A673 (cell line): Measurements from ENCODE around the gene JARID2. TPM values are rescaled to one million over a fixed set of nuclear protein-coding genes. Genes with fewer than 3 reads are reported as not detected.

Experiments used
- BruUV-seq: library from RNA; stranded (reverse); fragments of 400-500 nt; replicated peaks from 2 replicates; lab custom pipeline; 2021; lab: Mats Ljungman, UMichigan
- CTCF ChIA-PET: fragments of 300-600 bp; sonication (Branson Sonifier 250); formaldehyde crosslinking; loops from one replicate; lab custom pipeline; 2022; ENCODE audit warnings: antibody characterized with exemption; lab: Charles Lee
- POLR2A ChIA-PET: fragments of 300-600 bp; sonication (Branson Sonifier 250); formaldehyde crosslinking; loops from one replicate; lab custom pipeline; 2022; ENCODE audit warnings: antibody characterized with exemption; ENCODE audit not compliant: low non-redundant PET; lab: Charles Lee
- DNase-seq: peaks from one replicate; pipeline ENCODE4 v3.0.0-alpha.2; 2015; ENCODE audit warnings: low spot score
- H3K27ac ChIP-seq: fragments of 200-600 bp; sonication (generic); 2 replicates; pipeline ENCODE4 v1.5.1; 2016; ENCODE audit warnings: mixed run types, low read depth, mild to moderate bottlenecking, mixed read lengths, antibody characterized with exemption, low read length; ENCODE audit not compliant: poor library complexity, severe bottlenecking
- H3K27me3 ChIP-seq: fragments of 200-600 bp; sonication (generic); replicated peaks from 2 replicates; pipeline ENCODE4 v1.6.1; 2017; ENCODE audit warnings: mixed run types, low read depth, mild to moderate bottlenecking, mixed read lengths, antibody characterized with exemption, low read length; ENCODE audit not compliant: insufficient read depth, poor library complexity
- H3K36me3 ChIP-seq: fragments of 200-600 bp; sonication (generic); 2 replicates; pipeline ENCODE4 v1.6.1; 2016; ENCODE audit warnings: mixed run types, mild to moderate bottlenecking, mixed read lengths, antibody characterized with exemption, low read length; ENCODE audit not compliant: insufficient read depth, poor library complexity, severe bottlenecking
- H3K4me1 ChIP-seq: fragments of 200-600 bp; sonication (generic); 2 replicates; pipeline ENCODE4 v1.6.1; 2017; ENCODE audit warnings: mixed run types, mild to moderate bottlenecking, mixed read lengths, antibody characterized with exemption, low read length; ENCODE audit not compliant: insufficient read depth, poor library complexity, severe bottlenecking
- H3K4me3 ChIP-seq: fragments of 200-600 bp; sonication (generic); 2 replicates; pipeline ENCODE4 v1.5.1; 2016; ENCODE audit warnings: low read depth, mixed run types, mild to moderate bottlenecking, mixed read lengths, low read length; ENCODE audit not compliant: poor library complexity, severe bottlenecking
- H3K9me3 ChIP-seq: fragments of 200-600 bp; sonication (generic); 2 replicates; pipeline ENCODE4 v1.6.1; 2016; ENCODE audit warnings: mixed run types, low read depth, mild to moderate bottlenecking, mixed read lengths, antibody characterized with exemption, low read length; ENCODE audit not compliant: poor library complexity, severe bottlenecking
- EZH2 ChIP-seq: fragments of 200-600 bp; sonication (generic); IDR thresholded peaks from 2 replicates; pipeline ENCODE4 v1.6.1; 2017; ENCODE audit warnings: borderline replicate concordance, low read depth, mild to moderate bottlenecking, mixed read lengths, antibody characterized with exemption, low read length; ENCODE audit not compliant: poor library complexity, severe bottlenecking
- intact Hi-C: fragments of 100-400 bp; cut with micrococcal nuclease; formaldehyde crosslinking; loops from one replicate; pipeline ENCODE4 v1.10.0; 2022; ENCODE audit not compliant: unreplicated experiment
- total RNA-seq: library from RNA; stranded (reverse); gene quantifications from 2 replicates; pipeline ENCODE4 v1.2.3, GENCODE V29; 2021
- TF ChIP-seq, protein P1 (sequence below): fragments of 300-800, 200-600 bp; sonication (generic); conservative IDR thresholded peaks from 2 replicates; pipeline ENCODE4 v1.5.1; 2017; ENCODE audit warnings: low read depth, mild to moderate bottlenecking, antibody characterized with exemption, low read length, moderate library complexity, mixed read lengths

Gene JARID2
- total RNA-seq, 1 experiment from 2014 or later = 29.4 TPM

DNA sequence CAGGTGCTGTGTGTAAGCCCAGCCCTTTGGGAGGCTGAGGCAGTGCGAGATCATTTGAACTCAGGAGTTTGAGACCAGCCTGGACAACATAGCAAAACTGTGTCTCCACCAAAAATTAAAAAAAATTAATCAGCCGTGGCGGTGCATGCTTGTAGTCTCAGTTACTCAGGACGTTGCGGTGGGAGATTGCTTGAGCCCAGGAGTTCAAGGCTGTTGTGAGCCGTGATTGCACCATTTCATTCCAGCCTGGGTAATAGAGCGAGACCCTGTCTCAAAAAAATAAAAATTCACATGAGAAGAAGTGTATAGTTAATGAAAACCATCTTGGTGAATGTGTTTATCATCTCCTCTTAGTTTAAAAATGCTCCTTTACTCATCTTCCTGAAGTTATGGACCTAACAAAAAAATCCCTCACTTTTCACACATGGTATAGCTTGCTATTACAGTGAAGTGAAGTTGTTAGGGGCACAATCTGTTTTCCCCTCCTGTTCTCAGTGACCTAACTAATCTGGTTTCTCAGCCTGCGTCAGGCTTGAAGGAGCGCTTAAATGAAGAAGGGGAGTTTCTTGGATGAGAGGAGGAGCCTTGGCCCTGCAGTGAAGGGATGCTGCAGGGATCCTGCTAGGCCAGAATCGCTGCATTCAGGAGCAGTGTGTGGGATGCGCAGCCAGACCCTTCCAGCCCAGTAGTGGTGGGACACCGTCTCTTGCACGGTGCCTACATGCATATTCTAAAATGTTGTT lies 45.3 kb downstream of the JARID2 start:
- H3K4me1 ChIP-seq = no peaks in the 10 kb centered on the region
- TF ChIP-seq EZH2 = no peak
- CTCF ChIA-PET = no interaction called here
- POLR2A ChIA-PET = no interaction called here
- H3K36me3 ChIP-seq = no peaks in the 10 kb centered on the region
- intact Hi-C loops = no loop called here
- no TSS peak for BruUV-seq
- H3K4me3 ChIP-seq = no peak overlapping the region
- no peaks in the 10 kb centered on the region for H3K27me3 ChIP-seq
- no peaks in the 10 kb centered on the region for H3K9me3 ChIP-seq
- DNase-seq = no peak
- H3K27ac ChIP-seq = no peak overlapping the region

DNA sequence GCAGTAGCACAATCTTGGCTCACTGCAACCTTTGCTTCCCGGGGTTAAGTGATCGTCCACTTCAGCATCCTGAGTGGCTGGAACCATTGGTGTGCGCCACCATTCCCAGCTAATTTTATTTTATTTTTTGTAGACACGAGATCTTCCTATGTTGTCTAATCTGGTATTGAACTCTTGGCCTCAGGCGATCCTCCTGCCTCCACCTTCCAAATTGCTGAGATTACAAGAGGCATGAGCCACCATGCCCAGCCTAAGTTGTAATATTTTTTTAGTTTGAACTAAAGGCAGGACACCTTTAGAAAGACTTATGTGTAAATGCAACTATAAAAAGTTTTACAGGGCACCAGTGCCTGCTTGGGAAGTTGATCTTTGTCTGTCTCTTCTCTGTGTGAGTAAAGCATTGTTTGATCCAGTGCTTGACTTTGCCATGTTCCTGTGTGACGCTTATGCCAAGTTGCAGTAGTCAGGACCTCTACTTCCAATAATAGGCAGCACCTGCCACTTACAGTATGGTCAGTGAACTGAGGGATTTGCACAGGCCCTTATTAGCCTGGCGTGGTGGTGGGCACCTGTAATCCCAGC lies 46.9 kb downstream of the JARID2 start:
- no TSS peak for BruUV-seq
- TF ChIP-seq, protein P1, sequence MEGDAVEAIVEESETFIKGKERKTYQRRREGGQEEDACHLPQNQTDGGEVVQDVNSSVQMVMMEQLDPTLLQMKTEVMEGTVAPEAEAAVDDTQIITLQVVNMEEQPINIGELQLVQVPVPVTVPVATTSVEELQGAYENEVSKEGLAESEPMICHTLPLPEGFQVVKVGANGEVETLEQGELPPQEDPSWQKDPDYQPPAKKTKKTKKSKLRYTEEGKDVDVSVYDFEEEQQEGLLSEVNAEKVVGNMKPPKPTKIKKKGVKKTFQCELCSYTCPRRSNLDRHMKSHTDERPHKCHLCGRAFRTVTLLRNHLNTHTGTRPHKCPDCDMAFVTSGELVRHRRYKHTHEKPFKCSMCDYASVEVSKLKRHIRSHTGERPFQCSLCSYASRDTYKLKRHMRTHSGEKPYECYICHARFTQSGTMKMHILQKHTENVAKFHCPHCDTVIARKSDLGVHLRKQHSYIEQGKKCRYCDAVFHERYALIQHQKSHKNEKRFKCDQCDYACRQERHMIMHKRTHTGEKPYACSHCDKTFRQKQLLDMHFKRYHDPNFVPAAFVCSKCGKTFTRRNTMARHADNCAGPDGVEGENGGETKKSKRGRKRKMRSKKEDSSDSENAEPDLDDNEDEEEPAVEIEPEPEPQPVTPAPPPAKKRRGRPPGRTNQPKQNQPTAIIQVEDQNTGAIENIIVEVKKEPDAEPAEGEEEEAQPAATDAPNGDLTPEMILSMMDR = no peak
- TF ChIP-seq EZH2 = no peak
- peaks cover 2% of the 10 kb centered on the region for H3K4me1 ChIP-seq
- DNase-seq = no peak
- no peaks in the 10 kb centered on the region for H3K36me3 ChIP-seq
- ChIA-PET POLR2A (no interaction called here), CTCF (no interaction called here)
- intact Hi-C loops = no loop called here
- H3K27me3 ChIP-seq = no peaks in the 10 kb centered on the region
- H3K4me3 ChIP-seq = no peak overlapping the region
- no peak overlapping the region for H3K27ac ChIP-seq
- H3K9me3 ChIP-seq = no peaks in the 10 kb centered on the region

DNA sequence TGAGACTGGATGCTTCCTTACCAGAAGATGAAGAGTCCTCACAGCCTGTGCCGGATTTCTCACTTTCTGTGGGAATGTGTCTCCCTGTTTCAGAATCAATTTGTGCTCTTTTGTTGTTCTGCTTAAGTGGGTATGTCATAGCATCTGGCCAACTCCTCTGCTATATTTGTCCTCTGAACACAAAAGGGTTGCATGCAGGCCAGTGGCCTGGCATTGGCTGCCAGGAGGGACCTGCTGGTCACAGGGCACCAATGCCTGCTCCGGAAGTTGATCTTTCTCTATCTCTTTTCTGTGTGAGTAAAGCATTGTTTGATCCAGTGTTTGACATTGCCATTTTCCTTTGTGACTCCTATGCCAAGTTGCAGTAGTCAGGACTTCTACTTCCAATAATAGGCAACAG lies 47.8 kb downstream of the JARID2 start:
- intact Hi-C loops = no loop called here
- no peak for TF ChIP-seq EZH2
- TF ChIP-seq, protein P1 = no peak
- BruUV-seq = no TSS peak
- H3K9me3 ChIP-seq = no peaks in the 10 kb centered on the region
- DNase-seq = no peak
- POLR2A ChIA-PET = no interaction called here
- CTCF ChIA-PET = no interaction called here
- H3K4me3 ChIP-seq = no peak overlapping the region
- peaks cover 7% of the 10 kb centered on the region for H3K4me1 ChIP-seq
- H3K27me3 ChIP-seq = no peaks in the 10 kb centered on the region
- H3K27ac ChIP-seq = no peak overlapping the region
- no peaks in the 10 kb centered on the region for H3K36me3 ChIP-seq
